ENCODE data around the gene IFT74.

DNA sequence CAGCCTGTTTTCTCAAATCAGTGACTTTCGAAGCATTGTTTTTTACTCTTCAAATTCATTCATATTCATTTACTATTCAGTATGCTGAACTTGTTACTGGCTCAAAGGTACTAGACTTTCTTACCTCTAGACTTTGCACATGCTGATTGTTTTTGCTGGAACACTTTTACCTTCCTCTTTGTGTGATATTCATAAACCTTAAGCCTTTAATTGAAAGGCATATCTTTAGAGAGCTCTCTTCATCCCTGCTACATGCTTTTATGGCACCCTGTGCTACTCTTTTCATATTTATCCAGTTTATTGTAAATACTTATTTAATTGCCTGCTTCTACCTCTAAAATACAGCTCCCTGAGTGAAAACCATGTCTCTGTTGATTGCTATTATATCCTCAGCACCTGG is 97.9 kb downstream of the IFT74 start:
- TF ChIP-seq ZNF274 (IDR thresholded peaks at IDR 0.05; ENCODE audit: low read depth, low read length) = no peak
- TF ChIP-seq YY1 (IDR thresholded peaks at IDR 0.05; ENCODE audit: insufficient read depth, insufficient read length) = no peak
